HG03060 (cell line): ENCODE results near the gene TRPM3.

Experiments
- ATAC-seq: cut with Tn5 transposase; IDR thresholded peaks from one replicate; pipeline ENCODE4 v1.9.1; 2021; ENCODE audit warnings: low read depth, moderate number of reproducible peaks; ENCODE audit not compliant: unreplicated experiment

The TRPM3 gene

DNA sequence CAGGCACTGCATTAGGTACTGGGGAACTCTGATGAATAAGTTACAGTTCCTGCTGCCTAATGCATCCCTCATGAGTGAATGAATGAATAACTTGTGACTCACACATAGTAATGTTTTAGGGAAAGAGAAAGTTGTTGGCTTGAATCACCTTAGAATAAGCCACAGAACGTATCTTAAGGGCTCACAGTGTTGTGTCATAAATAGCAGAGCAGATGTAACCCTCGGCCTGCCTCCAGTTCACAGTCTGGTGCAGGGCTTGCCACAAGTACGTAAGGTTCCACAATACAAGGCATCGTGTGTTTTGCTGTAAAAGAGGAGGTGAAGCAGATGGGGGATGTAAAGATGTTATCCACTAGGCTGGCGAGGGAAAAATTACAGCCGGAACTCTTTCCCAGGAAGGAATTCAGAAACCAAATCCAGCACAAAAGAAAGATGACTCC, 218.7 kb downstream of the TRPM3 start:
- peak; percentile 68 for ATAC-seq

- no peak for ATAC-seq
Observed at GRCh38 chr9:70902171-70902570, 219.2 kb downstream of the TRPM3 start.

- no peak for ATAC-seq
Observed at GRCh38 chr9:70901746-70902145, 219.7 kb downstream of the TRPM3 start.

- ATAC-seq = no peak
Observed at GRCh38 chr9:70901013-70901412, 220.4 kb downstream of the TRPM3 start.

DNA sequence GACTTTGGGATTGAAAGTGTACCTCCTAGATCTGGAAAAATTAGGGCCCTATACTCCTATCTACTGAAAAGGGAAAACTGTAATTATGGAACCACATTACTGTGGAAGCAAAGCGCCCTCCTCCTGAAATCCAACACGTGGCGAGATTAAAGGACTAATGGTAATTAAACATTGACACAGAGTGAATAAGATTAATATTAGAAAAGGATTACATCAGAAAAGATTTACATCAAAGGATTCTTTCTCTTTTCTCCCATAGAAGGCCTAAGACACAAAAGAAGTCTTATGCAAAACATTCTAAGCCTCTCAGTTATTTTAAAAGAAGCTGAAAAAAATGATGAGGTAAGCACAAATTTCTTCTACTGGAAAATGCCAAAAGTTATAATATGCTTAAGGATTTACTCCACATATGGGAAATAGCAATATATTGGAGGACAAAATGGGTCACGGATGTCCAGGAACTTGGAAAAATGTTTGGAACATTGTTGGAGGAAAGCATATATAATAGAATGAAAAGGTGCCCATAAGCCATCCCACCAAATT, 227.8 kb downstream of the TRPM3 start:
- ATAC-seq = no peak

DNA sequence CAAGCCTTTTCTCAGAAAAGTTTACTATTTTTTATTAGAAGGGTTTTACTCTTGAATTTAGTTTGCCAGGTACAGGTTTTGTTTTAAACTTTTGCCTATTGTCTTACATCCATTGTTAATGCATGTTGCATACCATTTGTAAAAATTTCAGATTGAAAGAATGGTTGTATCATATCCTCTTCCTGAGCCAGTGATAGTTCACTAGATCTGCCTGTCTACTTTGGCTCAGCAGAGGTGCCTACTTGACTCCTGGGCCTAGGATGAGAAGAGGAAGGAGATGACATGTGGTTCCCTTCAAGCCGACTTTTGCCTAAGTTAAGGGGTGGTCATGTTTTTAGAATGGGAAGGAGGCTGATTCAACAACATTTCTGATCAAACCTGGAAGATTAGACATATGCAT, 232.9 kb downstream of the TRPM3 start:
- no peak for ATAC-seq

DNA sequence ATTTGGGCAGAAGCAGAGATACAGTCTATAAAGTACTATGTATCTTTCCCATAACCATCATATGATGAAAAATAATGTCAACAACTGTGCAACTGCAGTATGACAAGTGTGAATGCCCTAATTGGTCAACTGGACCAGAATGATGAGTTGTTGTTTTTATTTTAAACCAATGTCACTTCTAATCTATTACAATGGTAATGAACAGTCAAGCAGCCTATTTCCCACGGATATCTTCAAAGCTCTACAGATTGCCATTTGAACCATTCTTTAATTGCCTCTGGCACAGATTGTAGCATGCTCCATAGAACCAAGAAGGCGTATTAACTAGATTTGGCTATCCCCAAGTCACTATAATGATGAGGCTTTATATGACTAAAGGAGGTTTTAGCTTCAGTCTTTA, 233.6 kb downstream of the TRPM3 start:
- no peak for ATAC-seq

GRCh38 chr9:70883963-70884793, 237.2 kb downstream of the TRPM3 start:
- ATAC-seq = no peak

GRCh38 chr9:70883056-70883455, 238.4 kb downstream of the TRPM3 start:
- ATAC-seq = no peak

- no peak for ATAC-seq
Observed at GRCh38 chr9:70881333-70881732, 240.1 kb downstream of the TRPM3 start.

- ATAC-seq = no peak
Observed at GRCh38 chr9:70880535-70880934, 240.9 kb downstream of the TRPM3 start.

GRCh38 chr9:70878576-70878975, 242.8 kb downstream of the TRPM3 start:
- no peak for ATAC-seq

- ATAC-seq = no peak
Observed at GRCh38 chr9:70874451-70874850, 247.0 kb downstream of the TRPM3 start.

- ATAC-seq = no peak
Observed at GRCh38 chr9:70873506-70873905, 247.9 kb downstream of the TRPM3 start.

DNA sequence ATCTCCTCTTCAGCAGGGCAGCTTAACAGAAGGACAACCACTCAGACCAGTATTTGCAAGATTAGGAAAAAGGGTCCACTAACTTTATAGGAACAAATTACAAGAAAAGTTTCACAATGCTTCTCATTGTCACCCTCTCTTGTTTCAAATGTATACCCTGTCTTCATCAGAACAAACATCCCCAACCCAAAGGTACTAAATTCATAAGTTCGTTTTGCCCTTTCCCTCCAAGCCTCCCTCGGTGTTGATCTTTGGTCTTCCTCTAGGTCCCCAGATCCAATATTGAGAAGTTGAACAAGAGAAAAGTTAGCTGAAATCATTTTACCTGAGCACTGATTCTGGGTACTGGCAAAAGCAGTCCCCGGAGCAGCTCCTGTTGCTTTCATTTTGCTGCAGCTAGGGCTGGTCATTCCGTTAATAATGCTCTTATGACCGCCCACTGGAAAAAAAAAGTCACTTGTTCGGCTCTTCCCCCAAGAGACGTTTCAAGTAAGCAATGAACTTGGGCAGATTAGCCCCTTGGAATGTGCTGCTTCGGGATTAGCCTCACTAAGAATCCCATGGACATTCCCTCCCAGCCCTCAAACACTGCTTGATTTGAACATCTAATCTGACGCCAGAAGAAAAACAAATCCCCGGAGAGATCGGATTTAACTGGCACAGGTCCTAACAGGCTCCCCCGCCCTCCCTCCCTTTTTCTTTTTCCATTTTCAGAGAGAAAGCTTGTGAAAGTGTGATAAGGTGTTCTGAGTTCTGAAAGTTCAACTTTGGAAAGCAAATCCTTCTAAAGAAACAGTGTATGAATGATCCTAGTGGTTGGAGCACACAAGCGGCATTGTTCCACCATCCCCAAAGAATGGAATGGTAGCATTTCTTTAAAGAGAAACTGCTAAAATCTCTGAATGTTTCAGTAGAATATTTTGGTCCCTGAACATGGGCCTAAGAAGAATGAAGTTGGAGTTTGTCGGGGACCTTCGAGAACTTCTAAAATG, 252.5 kb downstream of the TRPM3 start:
- ATAC-seq = no peak

DNA sequence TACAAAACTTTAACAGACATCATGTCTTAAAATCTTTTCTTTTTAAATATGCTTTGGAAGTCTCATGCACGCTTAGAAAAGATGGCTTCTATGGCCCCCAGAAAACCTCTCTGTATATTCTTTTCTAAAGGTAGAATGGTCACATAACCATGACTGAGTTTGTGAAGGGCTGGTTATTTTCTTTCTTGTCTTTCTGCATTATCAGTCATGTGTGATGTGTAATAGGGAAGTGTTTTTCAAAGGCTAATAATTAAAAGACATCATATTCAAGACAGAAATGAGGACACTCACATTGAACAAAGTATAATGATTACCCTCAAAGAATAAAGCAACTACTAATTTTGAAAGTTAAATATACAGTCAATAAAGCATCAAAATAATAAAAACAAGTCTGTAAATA, 253.4 kb downstream of the TRPM3 start:
- no peak for ATAC-seq

GRCh38 chr9:70865471-70865870, 255.9 kb downstream of the TRPM3 start:
- no peak for ATAC-seq

GRCh38 chr9:70861797-70862196, 259.6 kb downstream of the TRPM3 start:
- ATAC-seq = no peak

GRCh38 chr9:70861376-70861775, 260.0 kb downstream of the TRPM3 start:
- ATAC-seq = no peak

GRCh38 chr9:70859694-70860093, 261.7 kb downstream of the TRPM3 start:
- no peak for ATAC-seq

GRCh38 chr9:70856411-70856810, 265.0 kb downstream of the TRPM3 start:
- ATAC-seq = no peak
